GM21576 (cell line): ENCODE measurements around the gene PPP3R1.
"Not testable (repeated sequence)": the region's sequence is repeated elsewhere in the genome, so short reads cannot be mapped to it uniquely, and the experiment has no call there.

ENCODE experiments used
- ATAC-seq: cut with Tn5 transposase; IDR thresholded peaks from one replicate; pipeline ENCODE4 v1.9.1; 2021; ENCODE audit warnings: mild to moderate bottlenecking, moderate library complexity; ENCODE audit not compliant: unreplicated experiment

Gene PPP3R1

DNA sequence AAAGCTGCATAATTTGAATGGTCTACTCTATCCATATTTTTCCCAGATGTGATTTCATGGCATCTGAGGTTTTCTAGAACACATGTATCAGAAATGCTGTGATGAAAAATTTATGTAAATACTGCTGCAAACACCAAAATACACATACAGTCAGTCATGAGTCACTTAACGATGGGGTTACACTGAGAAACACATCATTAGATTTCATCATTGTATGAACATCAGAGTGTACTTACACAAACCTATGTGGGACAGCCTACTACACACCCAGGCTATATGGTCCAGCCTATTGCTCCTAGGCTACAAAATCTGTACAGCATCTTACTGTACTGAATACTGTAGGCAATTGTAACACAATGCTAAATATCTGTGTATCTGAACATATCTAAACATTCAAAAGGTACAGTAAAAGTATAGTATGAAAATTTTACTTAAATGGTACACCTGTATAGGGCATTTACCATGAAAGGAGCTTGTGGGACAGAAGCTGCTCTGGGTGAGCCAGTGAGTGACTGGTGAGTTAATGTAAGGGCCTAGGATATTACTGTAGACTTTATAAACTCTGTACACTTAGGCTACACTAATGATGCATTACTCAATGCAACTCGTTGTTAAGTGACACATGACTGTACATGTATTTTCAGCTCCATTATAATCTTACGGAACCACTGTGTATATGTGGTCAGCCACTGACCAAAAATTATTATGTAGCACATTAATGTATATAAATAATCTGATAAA is 61.2 kb downstream of the PPP3R1 start:
- ATAC-seq: no peak

DNA sequence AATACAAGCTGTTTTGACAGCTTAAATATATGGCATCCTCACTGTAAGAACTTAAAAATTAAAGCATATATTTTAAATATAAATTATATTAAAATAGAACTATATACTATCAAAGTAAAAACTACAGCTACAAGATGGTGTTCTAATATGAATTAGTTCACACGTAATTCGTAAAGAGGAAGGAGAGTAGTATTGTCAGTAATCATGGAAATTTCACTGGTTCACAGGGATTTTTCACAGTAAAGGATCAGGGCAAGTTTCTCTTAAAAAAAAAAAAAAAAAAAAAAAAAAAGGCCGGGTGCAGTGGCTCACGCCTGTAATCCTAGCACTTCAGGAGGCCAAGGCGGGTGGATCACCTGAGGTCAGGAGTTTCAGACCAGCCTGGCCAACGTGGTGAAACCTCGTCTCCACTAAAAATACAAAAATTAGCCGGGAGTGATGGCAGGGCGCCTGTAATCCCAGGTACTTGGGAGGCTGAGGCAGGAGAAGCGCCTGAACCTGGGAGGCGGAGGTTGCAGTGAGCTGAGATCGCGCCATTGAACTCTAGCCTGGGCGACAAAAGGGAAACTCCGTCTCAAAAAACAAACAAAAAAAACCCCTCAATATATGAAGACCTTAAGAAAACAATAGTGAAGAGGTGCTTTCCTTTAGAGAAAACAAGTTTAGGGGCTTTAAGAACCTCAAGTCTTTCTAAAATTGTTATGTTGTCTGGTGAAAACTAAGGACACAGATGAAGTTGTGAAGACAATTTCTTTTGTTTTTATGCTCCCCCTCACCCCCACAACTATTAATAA is 62.1 kb downstream of the PPP3R1 start:
- ATAC-seq: no peak

DNA sequence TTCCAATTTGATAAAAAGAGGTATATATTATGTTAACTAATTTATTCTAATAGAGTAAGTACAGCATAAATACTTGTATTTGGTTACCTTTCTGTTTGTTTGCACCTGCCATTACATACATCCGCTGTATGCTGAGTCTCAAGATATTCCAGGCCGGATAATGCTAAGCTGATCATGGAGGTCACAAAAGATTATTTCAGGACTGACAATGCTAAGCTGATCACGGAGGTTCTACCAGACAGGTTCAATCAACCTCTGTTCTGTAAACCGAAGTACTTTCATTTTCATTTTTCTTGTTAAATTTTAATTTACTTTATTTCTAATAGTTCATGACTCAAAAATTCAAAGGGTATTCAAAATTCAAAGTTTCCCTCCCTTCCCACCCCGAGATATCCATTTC is 63.5 kb downstream of the PPP3R1 start:
- no peak for ATAC-seq

- ATAC-seq: no peak
These were observed 65.0 kb downstream of the PPP3R1 start for GRCh38 chr2:68187329-68187728.

- no peak for ATAC-seq
These were observed 66.7 kb downstream of the PPP3R1 start for GRCh38 chr2:68185541-68186164.

GRCh38 chr2:68182902-68183301 is 69.4 kb downstream of the PPP3R1 start:
- no peak for ATAC-seq

GRCh38 chr2:68178954-68179627 is 73.2 kb downstream of the PPP3R1 start:
- ATAC-seq: no peak

GRCh38 chr2:68178432-68178831 is 73.9 kb downstream of the PPP3R1 start:
- no peak for ATAC-seq

- no peak for ATAC-seq
These were observed 74.8 kb downstream of the PPP3R1 start for GRCh38 chr2:68177541-68177940.

GRCh38 chr2:68176657-68177056 is 75.7 kb downstream of the PPP3R1 start:
- no peak for ATAC-seq

GRCh38 chr2:68175210-68175609 is 77.1 kb downstream of the PPP3R1 start:
- ATAC-seq: not testable (repeated sequence)

- no peak for ATAC-seq
These were observed 79.2 kb downstream of the PPP3R1 start for GRCh38 chr2:68172990-68173700.

DNA sequence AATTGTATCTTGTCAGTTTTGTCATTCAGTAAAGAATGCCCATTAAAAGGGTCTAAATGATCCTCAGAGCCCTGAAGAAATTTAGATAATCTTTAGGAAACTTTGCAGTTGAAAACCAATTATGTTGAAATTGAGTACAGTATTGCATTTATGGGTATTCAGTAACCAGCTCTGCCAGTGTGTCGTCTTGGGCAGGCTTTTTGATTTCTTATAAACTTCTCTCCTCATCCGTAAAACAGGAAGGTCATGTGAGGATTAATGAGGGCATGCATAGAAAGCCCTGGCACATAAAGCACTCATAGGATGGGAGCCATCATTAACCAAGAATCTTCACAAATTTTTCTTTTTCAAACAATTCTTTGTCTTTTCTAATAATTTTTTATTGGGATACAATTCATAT is 79.8 kb downstream of the PPP3R1 start:
- ATAC-seq: no peak

DNA sequence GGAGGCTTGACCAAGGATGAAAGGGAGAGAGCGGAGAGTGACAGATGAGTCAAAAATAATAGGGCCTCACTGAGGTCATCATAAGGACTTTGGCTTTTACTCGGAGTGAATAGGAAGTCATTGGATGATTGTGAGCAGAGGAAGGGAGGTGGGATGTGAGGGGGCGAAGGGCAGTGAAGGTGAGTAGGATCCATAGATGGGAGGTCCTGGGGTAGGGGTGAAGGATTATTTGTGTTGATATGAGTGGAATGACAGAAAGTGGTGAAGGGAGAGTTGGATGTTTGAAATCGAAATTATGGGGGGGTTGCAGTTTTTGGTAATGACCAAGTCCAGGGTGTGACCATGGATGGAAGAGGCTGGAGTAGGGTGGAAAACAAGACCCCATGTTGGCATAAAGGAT is 80.6 kb downstream of the PPP3R1 start:
- no peak for ATAC-seq

- ATAC-seq: no peak
These were observed 81.2 kb downstream of the PPP3R1 start for GRCh38 chr2:68171146-68171545.

GRCh38 chr2:68169308-68169707 is 83.0 kb downstream of the PPP3R1 start:
- ATAC-seq: no peak

GRCh38 chr2:68167186-68167585 is 85.1 kb downstream of the PPP3R1 start:
- ATAC-seq: no peak

DNA sequence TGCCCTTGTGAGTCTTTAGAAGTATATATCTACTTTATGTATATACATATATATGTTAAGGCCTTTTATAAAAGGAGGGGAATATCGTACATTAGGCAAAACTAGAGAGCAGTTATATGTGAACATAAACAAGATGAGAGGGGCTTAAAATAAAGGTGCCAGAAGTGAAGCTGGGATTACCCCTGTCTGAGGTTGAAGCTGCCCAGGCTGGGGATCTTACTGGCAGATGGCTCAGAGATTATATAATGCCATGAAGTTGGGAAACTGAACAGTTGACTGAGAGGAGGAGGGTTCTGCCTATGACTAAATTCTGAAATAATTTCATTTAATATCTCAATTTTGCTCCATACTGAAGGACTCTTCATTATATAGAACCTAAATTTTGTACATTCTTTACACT is 88.7 kb downstream of the PPP3R1 start:
- no peak for ATAC-seq

DNA sequence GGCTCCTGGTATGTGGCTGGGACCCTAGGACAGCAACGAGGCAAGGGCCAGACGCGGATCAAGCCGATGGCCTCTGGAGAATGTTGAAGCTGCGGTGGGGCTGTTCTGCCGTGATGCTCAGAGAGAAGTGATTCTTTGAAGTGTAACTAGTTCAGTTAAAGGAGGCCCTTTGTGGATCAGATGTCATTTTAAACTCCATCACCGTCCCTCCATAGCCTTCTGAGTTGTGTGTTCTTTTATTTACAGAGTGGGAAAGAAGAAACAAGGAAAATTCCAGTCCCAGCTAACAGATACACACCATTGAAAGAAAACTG is 94.2 kb downstream of the PPP3R1 start:
- ATAC-seq: no peak

- peak; percentile 92 for ATAC-seq
These were observed 94.8 kb downstream of the PPP3R1 start, which contains the start of gene PNO1 for GRCh38 chr2:68157402-68158133. Gene PNO1 (plus strand): TSS chr2:68157888. CDS start chr2:68157935, 47 bp downstream.
